Panc1 (cell line): Measurements from ENCODE around the gene WHRN.

Source experiments
- REST ChIP-seq, 2 experiments: IDR thresholded peaks; 2 replicates each; pipeline ENCODE4 v1.6.1; 2011 to 2012; ENCODE audit warnings: low read depth in 2 of 2, control low read depth in 1 of 2, low read length in 1 of 2, mild to moderate bottlenecking in 1 of 2, moderate library complexity in 1 of 2; ENCODE audit not compliant: insufficient read depth in 1 of 2
- TF ChIP-seq, protein P1 (sequence below): fragments of 450-650 bp; IDR thresholded peaks from 2 replicates; pipeline ENCODE4 v1.5.1; 2017; ENCODE audit warnings: mild to moderate bottlenecking

DNA sequence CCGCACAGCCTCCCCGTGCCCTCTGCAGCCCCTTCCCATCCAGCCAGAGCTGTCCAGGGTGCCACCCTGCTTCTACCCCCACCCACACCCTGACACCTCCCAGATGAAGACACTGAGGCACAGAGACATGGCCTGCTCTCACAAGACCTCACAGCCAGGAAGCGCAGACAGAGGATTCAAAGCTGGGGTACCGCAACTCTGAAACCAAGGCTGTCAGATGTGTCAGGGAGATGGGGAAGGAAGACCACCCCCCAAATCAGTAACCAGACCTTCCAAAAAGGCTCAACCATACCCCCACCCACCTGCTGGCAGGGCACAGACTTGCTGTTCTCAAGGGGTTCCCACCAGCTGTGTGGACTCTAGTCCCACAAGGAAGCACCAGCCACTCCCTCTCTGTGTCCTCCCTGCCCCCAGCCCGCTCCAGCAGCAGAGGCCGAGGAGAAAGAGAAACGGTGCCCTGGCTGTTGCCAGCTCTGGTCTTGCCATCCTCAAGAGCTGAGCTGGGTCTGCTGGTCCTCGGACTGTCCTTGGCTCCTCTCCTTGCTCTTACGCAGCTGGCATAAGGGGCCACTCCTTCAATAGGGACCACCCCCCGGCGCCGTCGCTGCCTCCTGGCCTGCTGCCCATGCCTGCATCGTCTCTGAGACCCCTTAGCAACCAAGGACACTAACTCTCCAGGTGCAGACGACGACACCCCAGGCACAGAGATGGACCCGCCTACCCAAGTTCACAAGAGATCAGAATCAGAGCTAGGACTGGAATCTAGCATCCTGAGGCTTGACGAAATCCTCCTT is 118.2 kb downstream of the WHRN start:
- TF ChIP-seq, protein P1, sequence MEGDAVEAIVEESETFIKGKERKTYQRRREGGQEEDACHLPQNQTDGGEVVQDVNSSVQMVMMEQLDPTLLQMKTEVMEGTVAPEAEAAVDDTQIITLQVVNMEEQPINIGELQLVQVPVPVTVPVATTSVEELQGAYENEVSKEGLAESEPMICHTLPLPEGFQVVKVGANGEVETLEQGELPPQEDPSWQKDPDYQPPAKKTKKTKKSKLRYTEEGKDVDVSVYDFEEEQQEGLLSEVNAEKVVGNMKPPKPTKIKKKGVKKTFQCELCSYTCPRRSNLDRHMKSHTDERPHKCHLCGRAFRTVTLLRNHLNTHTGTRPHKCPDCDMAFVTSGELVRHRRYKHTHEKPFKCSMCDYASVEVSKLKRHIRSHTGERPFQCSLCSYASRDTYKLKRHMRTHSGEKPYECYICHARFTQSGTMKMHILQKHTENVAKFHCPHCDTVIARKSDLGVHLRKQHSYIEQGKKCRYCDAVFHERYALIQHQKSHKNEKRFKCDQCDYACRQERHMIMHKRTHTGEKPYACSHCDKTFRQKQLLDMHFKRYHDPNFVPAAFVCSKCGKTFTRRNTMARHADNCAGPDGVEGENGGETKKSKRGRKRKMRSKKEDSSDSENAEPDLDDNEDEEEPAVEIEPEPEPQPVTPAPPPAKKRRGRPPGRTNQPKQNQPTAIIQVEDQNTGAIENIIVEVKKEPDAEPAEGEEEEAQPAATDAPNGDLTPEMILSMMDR, result no peak
- no peak for TF ChIP-seq REST (IDR thresholded peaks at IDR 0.05; ENCODE audit: insufficient read depth in 1 of 2, low read depth in 2 of 2, low read length in 1 of 2)
